ENCODE measurements around the gene CD300LD.

Gene CD300LD

GRCh38 chr17:74616696-74617095, 24.6 kb upstream of the CD300LD start:
- TF ChIP-seq, protein P1, sequence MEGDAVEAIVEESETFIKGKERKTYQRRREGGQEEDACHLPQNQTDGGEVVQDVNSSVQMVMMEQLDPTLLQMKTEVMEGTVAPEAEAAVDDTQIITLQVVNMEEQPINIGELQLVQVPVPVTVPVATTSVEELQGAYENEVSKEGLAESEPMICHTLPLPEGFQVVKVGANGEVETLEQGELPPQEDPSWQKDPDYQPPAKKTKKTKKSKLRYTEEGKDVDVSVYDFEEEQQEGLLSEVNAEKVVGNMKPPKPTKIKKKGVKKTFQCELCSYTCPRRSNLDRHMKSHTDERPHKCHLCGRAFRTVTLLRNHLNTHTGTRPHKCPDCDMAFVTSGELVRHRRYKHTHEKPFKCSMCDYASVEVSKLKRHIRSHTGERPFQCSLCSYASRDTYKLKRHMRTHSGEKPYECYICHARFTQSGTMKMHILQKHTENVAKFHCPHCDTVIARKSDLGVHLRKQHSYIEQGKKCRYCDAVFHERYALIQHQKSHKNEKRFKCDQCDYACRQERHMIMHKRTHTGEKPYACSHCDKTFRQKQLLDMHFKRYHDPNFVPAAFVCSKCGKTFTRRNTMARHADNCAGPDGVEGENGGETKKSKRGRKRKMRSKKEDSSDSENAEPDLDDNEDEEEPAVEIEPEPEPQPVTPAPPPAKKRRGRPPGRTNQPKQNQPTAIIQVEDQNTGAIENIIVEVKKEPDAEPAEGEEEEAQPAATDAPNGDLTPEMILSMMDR (IDR thresholded peaks at IDR 0.05) = no peak

- TF ChIP-seq, protein P1 (IDR thresholded peaks at IDR 0.05) = no peak
These were observed 20.0 kb upstream of the CD300LD start for GRCh38 chr17:74612046-74612445.

- TF ChIP-seq, protein P1 (IDR thresholded peaks at IDR 0.05) = no peak
These were observed 18.0 kb upstream of the CD300LD start for GRCh38 chr17:74610108-74610507.

- TF ChIP-seq, protein P1 (IDR thresholded peaks at IDR 0.05) = no peak
These were observed 16.4 kb upstream of the CD300LD start for GRCh38 chr17:74608511-74608910.

GRCh38 chr17:74607221-74607620, 15.1 kb upstream of the CD300LD start:
- TF ChIP-seq, protein P1 (IDR thresholded peaks at IDR 0.05) = no peak

- TF ChIP-seq, protein P1 (IDR thresholded peaks at IDR 0.05) = no peak
These were observed 14.0 kb upstream of the CD300LD start for GRCh38 chr17:74606050-74606449.

DNA sequence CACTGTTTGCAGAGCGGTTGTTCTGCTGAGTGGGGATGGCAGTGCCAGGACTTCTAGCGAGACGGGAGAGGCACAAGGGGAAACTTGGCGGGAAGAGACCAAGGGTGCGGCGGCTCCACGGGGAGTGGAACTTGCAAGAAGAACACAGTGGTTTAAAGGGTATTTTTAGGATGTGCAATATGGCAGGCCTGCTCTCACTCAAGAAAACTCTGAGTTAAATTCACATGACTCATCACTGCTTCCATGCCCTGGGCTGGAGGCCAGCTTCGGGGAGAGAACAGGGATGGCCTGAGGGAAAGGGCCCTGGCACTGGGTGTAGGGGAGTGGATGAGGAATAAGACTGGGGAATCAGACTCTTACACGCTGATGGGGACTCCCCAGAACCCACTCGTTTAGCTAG, 13.3 kb upstream of the CD300LD start:
- TF ChIP-seq, protein P1 (IDR thresholded peaks at IDR 0.05) = no peak

GRCh38 chr17:74604761-74605160, 12.7 kb upstream of the CD300LD start:
- TF ChIP-seq, protein P1 (IDR thresholded peaks at IDR 0.05) = no peak
